SK-N-SH treated with all-trans-retinoic acid at 6 μM for 48 hours (cell line): Measurements from ENCODE around the gene MRPL27.

ENCODE experiments used
- ATAC-seq: fragments of 200-7000 bp; cut with Tn5 transposase; 3 replicates; pipeline ENCODE4 v1.9.1; 2020; ENCODE audit warnings: mild to moderate bottlenecking, moderate library complexity
- ARNTL ChIP-seq: fragments of 450-650 bp; formaldehyde crosslinking; IDR thresholded peaks from 2 replicates; pipeline ENCODE4 v1.5.0; 2020; ENCODE audit warnings: low read depth, mild to moderate bottlenecking, moderate library complexity, borderline replicate concordance
- BACH2 ChIP-seq: fragments of 250-450 bp; sonication (Bioruptor Pico); IDR thresholded peaks from 2 replicates; pipeline ENCODE4 v1.9.0; 2021; ENCODE audit warnings: mild to moderate bottlenecking, borderline replicate concordance
- CREB5 ChIP-seq: fragments of 250-450 bp; sonication (Bioruptor Pico); IDR thresholded peaks from 2 replicates; pipeline ENCODE4 v1.5.1; 2020; ENCODE audit warnings: low read depth, mild to moderate bottlenecking, moderate library complexity
- CSDC2 ChIP-seq: fragments of 250-450 bp; sonication (Bioruptor Pico); IDR thresholded peaks from 2 replicates; pipeline ENCODE4 v1.5.0; 2020; ENCODE audit warnings: mild to moderate bottlenecking, moderate library complexity
- CSRNP3 ChIP-seq: fragments of 250-450 bp; sonication (Bioruptor Pico); IDR thresholded peaks from 2 replicates; pipeline ENCODE4 v1.5.1; 2021; ENCODE audit warnings: mild to moderate bottlenecking, moderate library complexity
- ESRRG ChIP-seq: fragments of 250-450 bp; sonication (Bioruptor Pico); IDR thresholded peaks from 2 replicates; pipeline ENCODE4 v1.6.1; 2021; ENCODE audit warnings: mild to moderate bottlenecking
- ISL1 ChIP-seq: fragments of 250-450 bp; sonication (Bioruptor Pico); IDR thresholded peaks from 2 replicates; pipeline ENCODE4 v2.1.2; 2022; ENCODE audit warnings: mild to moderate bottlenecking, moderate library complexity
- OSR1 ChIP-seq: fragments of 250-450 bp; sonication (Bioruptor Pico); IDR thresholded peaks from 2 replicates; pipeline ENCODE4 v1.8.0; 2022; ENCODE audit warnings: moderate library complexity, mild to moderate bottlenecking, inconsistent platforms
- POU6F1 ChIP-seq: fragments of 250-450 bp; sonication (Bioruptor Pico); IDR thresholded peaks from 2 replicates; pipeline ENCODE4 v1.8.0; 2021; ENCODE audit warnings: low read depth, mild to moderate bottlenecking, moderate library complexity, borderline replicate concordance
- PPARA ChIP-seq: fragments of 250-450 bp; sonication (Bioruptor Pico); IDR thresholded peaks from 2 replicates; pipeline ENCODE4 v1.5.0; 2020; ENCODE audit warnings: mild to moderate bottlenecking, borderline replicate concordance
- RARB ChIP-seq: fragments of 250-450 bp; sonication (Bioruptor Pico); IDR thresholded peaks from 2 replicates; pipeline ENCODE4 v1.8.0; 2021; ENCODE audit warnings: mild to moderate bottlenecking, moderate library complexity
- SNAI2 ChIP-seq: fragments of 250-450 bp; sonication (Bioruptor Pico); IDR thresholded peaks from 2 replicates; pipeline ENCODE4 v1.5.0; 2020; ENCODE audit warnings: mild to moderate bottlenecking, moderate library complexity
- TCF4 ChIP-seq: fragments of 250-450 bp; sonication (Bioruptor Pico); IDR thresholded peaks from 2 replicates; pipeline ENCODE4 v1.8.0; 2021; ENCODE audit warnings: mild to moderate bottlenecking, moderate library complexity, borderline replicate concordance
- TSHZ2 ChIP-seq: fragments of 250-450 bp; sonication (Bioruptor Pico); IDR thresholded peaks from 2 replicates; pipeline ENCODE4 v1.5.0; 2020; ENCODE audit warnings: mild to moderate bottlenecking, moderate library complexity
- ZC3H10 ChIP-seq: fragments of 250-450 bp; sonication (Bioruptor Pico); IDR thresholded peaks from 2 replicates; pipeline ENCODE4 v1.5.1; 2021; ENCODE audit warnings: mild to moderate bottlenecking, moderate library complexity
- ZFP3 ChIP-seq: fragments of 250-450 bp; sonication (Bioruptor Pico); IDR thresholded peaks from 2 replicates; pipeline ENCODE4 v1.5.0; 2020; ENCODE audit warnings: mild to moderate bottlenecking, moderate library complexity
- ZFP30 ChIP-seq: fragments of 450-650 bp; formaldehyde crosslinking; IDR thresholded peaks from 2 replicates; pipeline ENCODE4 v1.5.0; 2022; ENCODE audit warnings: mild to moderate bottlenecking, moderate library complexity
- ZNF565 ChIP-seq: fragments of 450-650 bp; formaldehyde crosslinking; conservative IDR thresholded peaks from 2 replicates; pipeline ENCODE4 v1.5.0; 2020; ENCODE audit warnings: low read depth, mild to moderate bottlenecking, moderate library complexity
- ZNF8 ChIP-seq: fragments of 450-650 bp; formaldehyde crosslinking; IDR thresholded peaks from 2 replicates; pipeline ENCODE4 v1.5.0; 2020; ENCODE audit warnings: mild to moderate bottlenecking, moderate library complexity

MRPL27 gene

GRCh38 chr17:50338645-50339044 lies 34.3 kb downstream of the MRPL27 start:
- TF ChIP-seq ZFP30 (peak; percentile 84), RARB (CRISPR knock-in tag) (no peak)
- ATAC-seq = no peak

- no peak for ATAC-seq
- TF ChIP-seq ZFP30 (no peak), ZC3H10 (CRISPR knock-in tag) (no peak), TCF4 (no peak), ISL1 (CRISPR knock-in tag) (no peak), BACH2 (CRISPR knock-in tag) (no peak), CSDC2 (CRISPR knock-in tag) (no peak), TSHZ2 (no peak), CREB5 (CRISPR knock-in tag) (no peak), ZNF8 (CRISPR knock-in tag) (no peak), PPARA (no peak), ZFP3 (CRISPR knock-in tag) (no peak), SNAI2 (CRISPR knock-in tag) (no peak), OSR1 (no peak), RARB (CRISPR knock-in tag) (no peak), ESRRG (CRISPR knock-in tag) (no peak), POU6F1 (CRISPR knock-in tag) (no peak), ARNTL (no peak), ZNF565 (no peak), CSRNP3 (CRISPR knock-in tag) (no peak)
Observed at GRCh38 chr17:50337956-50338355, 35.0 kb downstream of the MRPL27 start.

GRCh38 chr17:50333291-50334057 lies 39.5 kb downstream of the MRPL27 start:
- peak; percentile 35 for ATAC-seq

- ATAC-seq = peak; percentile 21
Observed at GRCh38 chr17:50332196-50332595, 40.8 kb downstream of the MRPL27 start.

More at GRCh38 chr17:50332196-50332595, 40.8 kb downstream of the MRPL27 start:
- TF ChIP-seq ZC3H10 (CRISPR knock-in tag) (no peak), ZNF8 (CRISPR knock-in tag) (no peak), CSDC2 (CRISPR knock-in tag) (no peak), POU6F1 (CRISPR knock-in tag) (no peak), ESRRG (CRISPR knock-in tag) (no peak), ZFP3 (CRISPR knock-in tag) (no peak), CSRNP3 (CRISPR knock-in tag) (no peak)
